Prostate gland (tissue), 2 donors: ENCODE measurements around the gene FOXB1. TPM values are rescaled to one million over a fixed set of nuclear protein-coding genes. Genes with fewer than 3 reads are reported as not detected.

Experiments
- DNase-seq: peaks from one replicate; pipeline ENCODE4 v3.0.0-alpha.2; 2019; ENCODE audit warnings: low spot score
- H3K27ac ChIP-seq, 2 donors: fragments of 200-600 bp; sonication (generic); 2 replicates each; pipeline ENCODE4 v1.5.1; 2017 to 2019
- H3K27me3 ChIP-seq: fragments of 200-600 bp; sonication (generic); replicated peaks from 2 replicates; pipeline ENCODE4 v1.5.1; 2019; ENCODE audit not compliant: insufficient read depth
- H3K36me3 ChIP-seq, 2 donors: fragments of 200-600 bp; sonication (generic); 1 replicate in 1 of 2; 2 replicates in 1 of 2; pipeline versions ENCODE4 v1.5.1 to v1.8.1; 2017 to 2019
- H3K4me1 ChIP-seq: fragments of 200-600 bp; sonication (generic); replicated peaks from 2 replicates; pipeline ENCODE4 v1.5.1; 2019
- H3K4me3 ChIP-seq, 2 donors: fragments of 200-600 bp; sonication (generic); 2 replicates each; pipeline ENCODE4 v1.5.1; 2017 to 2019
- H3K9me3 ChIP-seq: fragments of 200-600 bp; sonication (generic); 2 replicates; pipeline ENCODE4 v1.5.1; 2017
- POLR2A ChIP-seq: fragments of 450-650 bp; IDR thresholded peaks from one replicate; pipeline ENCODE4 v1.6.1; 2016; ENCODE audit warnings: antibody characterized with exemption, mild to moderate bottlenecking
- POLR2AphosphoS5 ChIP-seq: sonication (generic); formaldehyde crosslinking; IDR thresholded peaks from one replicate; pipeline ENCODE4 v1.6.1; 2017; ENCODE audit warnings: antibody characterized with exemption
- WGBS: methylation state at CpG from one replicate; pipeline ENCODE4 v1.1.5; 2018; 5-methylcytosine and 5-hydroxymethylcytosine counted together
- intact Hi-C: fragments of 100-400 bp; cut with DNase I; formaldehyde crosslinking; loops from one replicate; pipeline ENCODE4 v1.14.2; 2022
- total RNA-seq, 2 donors: library from RNA; depleted of rRNA; stranded (reverse); fragments of >200 nt; gene quantifications; one replicate each; pipeline ENCODE4 v1.1.0, GENCODE V29; 2016
- TF ChIP-seq, protein P1 (sequence below), 4 experiments: fragments of 200-600 bp in 2 of 4; fragments of 450-650 bp in 2 of 4; sonication (generic) in 2 of 4; IDR thresholded peaks; 1 replicate in 3 of 4; 2 replicates in 1 of 4; pipeline ENCODE4 v1.5.1; 2016 to 2019; ENCODE audit warnings: antibody characterized with exemption in 4 of 4, mild to moderate bottlenecking in 2 of 4, moderate library complexity in 2 of 4

The FOXB1 gene
- total RNA-seq, 2 donors from 2014 or later = not detected

DNA sequence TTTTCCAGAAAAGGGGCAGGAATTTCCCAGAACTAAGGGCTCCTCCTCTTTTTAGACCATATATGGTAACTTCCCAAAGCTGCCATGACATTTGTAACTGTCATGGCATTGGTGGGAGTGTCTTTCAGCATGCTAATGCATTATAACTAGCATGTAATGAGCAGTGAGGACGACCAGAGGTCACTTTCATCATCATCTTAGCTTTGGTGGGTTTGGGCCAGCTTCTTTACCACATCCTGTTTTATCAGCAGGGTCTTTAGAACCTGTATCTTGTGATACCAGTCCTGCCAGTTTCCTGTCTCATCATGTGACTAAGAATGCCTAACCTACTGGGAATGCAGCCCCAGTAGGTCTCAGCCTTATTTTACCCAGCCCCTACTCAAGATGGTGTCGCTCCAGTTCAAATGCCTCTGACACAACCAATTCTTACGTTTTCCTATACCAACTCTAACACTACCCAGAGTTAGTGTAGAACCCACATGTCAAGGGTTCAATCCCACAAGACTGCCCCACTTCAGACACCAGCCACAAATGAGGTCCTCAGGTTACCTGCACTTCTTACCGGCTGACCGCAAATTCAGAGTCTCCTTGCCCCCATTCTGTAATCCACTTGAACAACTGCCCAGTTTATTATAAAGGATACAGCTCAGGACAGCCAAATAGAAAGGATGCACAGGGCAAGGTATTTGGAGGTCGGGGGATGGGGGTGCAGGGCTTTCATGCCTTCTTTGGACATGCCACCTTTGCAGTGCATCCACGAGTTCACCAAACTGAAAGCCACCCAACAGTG, 17.7 kb downstream of the FOXB1 start:
- Histone ChIP-seq H3K4me1 (no peaks in the 10 kb centered on the region), H3K27me3 (no peaks in the 10 kb centered on the region), H3K9me3 (no peaks in the 10 kb centered on the region), H3K36me3 (no peaks in the 10 kb centered on the region), H3K27ac (no peak overlapping the region), H3K4me3 (no peak overlapping the region)
- WGBS = 76% methylated on average over 7 of the region's 7 CpGs
- TF ChIP-seq POLR2AphosphoS5 (no peak), POLR2A (no peak)
- TF ChIP-seq, protein P1, sequence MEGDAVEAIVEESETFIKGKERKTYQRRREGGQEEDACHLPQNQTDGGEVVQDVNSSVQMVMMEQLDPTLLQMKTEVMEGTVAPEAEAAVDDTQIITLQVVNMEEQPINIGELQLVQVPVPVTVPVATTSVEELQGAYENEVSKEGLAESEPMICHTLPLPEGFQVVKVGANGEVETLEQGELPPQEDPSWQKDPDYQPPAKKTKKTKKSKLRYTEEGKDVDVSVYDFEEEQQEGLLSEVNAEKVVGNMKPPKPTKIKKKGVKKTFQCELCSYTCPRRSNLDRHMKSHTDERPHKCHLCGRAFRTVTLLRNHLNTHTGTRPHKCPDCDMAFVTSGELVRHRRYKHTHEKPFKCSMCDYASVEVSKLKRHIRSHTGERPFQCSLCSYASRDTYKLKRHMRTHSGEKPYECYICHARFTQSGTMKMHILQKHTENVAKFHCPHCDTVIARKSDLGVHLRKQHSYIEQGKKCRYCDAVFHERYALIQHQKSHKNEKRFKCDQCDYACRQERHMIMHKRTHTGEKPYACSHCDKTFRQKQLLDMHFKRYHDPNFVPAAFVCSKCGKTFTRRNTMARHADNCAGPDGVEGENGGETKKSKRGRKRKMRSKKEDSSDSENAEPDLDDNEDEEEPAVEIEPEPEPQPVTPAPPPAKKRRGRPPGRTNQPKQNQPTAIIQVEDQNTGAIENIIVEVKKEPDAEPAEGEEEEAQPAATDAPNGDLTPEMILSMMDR (IDR thresholded peaks at IDR 0.05) = no peak
- DNase-seq = no peak
- intact Hi-C loops = no loop called here

DNA sequence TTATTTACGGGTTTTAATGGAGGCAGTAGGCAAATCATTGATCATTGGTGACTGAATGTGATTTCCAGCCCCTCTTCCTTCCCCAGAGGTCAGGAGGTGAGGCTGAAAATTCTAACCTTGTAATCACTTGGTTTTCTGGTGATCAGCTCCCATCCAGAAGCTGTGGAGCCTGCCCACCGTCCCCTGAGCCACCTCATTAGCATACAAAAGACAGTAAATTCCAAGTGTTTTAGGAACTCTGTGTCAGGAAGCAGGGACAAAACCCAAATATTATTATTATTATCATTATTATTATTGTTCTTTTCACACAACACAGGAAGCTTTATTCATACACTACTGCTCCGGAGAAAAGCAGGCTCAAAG, 18.2 kb downstream of the FOXB1 start:
- 47% methylated on average over 3 of the region's 3 CpGs for whole genome bisulfite sequencing
- TF ChIP-seq POLR2A (no peak), POLR2AphosphoS5 (no peak)
- TF ChIP-seq, protein P1 (IDR thresholded peaks at IDR 0.05) = no peak
- Histone ChIP-seq H3K9me3 (no peaks in the 10 kb centered on the region), H3K4me1 (no peaks in the 10 kb centered on the region), H3K27ac (no peak overlapping the region), H3K36me3 (no peaks in the 10 kb centered on the region), H3K27me3 (no peaks in the 10 kb centered on the region), H3K4me3 (no peak overlapping the region)
- intact Hi-C loops = no loop called here
- no peak for DNase-seq

DNA sequence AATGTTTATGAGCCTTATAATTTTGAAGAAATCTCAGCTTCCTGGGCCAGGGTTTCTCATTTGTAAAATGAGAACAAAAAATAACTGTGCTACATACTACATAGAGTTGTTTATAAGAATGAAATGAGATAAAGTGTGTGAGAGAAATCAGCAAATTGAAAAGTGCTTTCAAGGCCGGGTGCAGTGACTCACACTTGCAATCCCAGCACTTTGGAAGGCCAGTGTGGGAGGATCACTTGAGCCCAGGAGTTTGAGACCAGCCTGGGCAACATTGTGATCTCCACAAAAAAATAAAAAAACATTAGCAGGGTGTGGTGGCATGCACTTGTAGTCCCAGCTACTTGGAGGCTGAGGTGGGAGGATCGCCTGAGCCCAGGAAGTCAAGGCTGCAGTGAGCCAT, 22.4 kb downstream of the FOXB1 start:
- H3K27me3 ChIP-seq = no peaks in the 10 kb centered on the region
- TF ChIP-seq POLR2AphosphoS5 (no peak), POLR2A (no peak)
- TF ChIP-seq, protein P1 (IDR thresholded peaks at IDR 0.05) = no peak
- intact Hi-C loops = no loop called here
- no peak for DNase-seq
- no peak overlapping the region for H3K4me3 ChIP-seq
- no peak overlapping the region for H3K27ac ChIP-seq
- H3K36me3 ChIP-seq = no peaks in the 10 kb centered on the region
- H3K4me1 ChIP-seq = no peaks in the 10 kb centered on the region
- H3K9me3 ChIP-seq = no peaks in the 10 kb centered on the region
- WGBS = 67% methylated on average over 2 of the region's 2 CpGs

DNA sequence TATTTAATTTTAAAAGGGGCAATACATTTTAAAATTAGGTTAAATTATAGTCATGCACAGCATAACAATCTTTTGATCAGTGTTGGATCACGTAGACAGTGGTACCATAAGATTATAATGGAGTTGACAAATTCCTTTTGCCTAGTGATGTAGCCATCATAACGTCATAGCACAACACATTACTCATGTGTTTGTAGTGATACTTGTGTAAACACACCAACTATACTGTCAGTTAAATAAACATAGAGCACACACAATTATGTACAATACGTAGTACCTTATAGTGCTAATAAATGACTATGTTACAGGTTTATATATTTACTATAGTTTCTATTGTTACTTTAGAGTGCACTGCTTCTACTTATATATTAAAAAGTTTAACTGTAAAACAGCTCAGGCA, 31.2 kb downstream of the FOXB1 start:
- Histone ChIP-seq H3K27ac (no peak overlapping the region), H3K4me3 (no peak overlapping the region), H3K27me3 (no peaks in the 10 kb centered on the region), H3K4me1 (no peaks in the 10 kb centered on the region), H3K36me3 (no peaks in the 10 kb centered on the region), H3K9me3 (no peaks in the 10 kb centered on the region)
- intact Hi-C loops = no loop called here
- DNase-seq = no peak
- TF ChIP-seq POLR2AphosphoS5 = no peak
- TF ChIP-seq POLR2A = no peak
- TF ChIP-seq, protein P1 (IDR thresholded peaks at IDR 0.05) = no peak
- WGBS = 46% methylated on average over 3 of the region's 3 CpGs

DNA sequence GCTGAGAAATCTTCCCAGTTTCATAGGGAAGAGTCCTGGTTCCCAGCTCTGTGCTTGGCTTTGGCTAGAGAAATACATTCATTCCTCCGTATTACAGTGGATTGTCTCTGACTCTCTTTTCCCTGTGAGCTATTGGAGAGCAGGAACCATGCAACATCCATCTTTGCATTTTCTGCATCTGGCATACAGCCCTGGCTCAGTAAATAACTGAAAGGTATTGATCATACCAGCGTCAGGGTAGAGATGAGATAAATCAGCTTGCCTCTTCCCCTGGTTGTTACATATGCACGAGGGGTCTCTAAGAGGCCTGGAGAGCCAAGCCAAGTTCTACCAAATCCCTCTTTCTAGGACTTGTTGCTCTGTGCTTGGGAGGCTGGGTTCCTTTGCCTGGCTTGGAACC, 35.2 kb downstream of the FOXB1 start:
- intact Hi-C loops = no loop called here
- Histone ChIP-seq H3K27ac (no peak overlapping the region), H3K36me3 (no peaks in the 10 kb centered on the region), H3K4me3 (no peak overlapping the region), H3K9me3 (no peaks in the 10 kb centered on the region), H3K27me3 (no peaks in the 10 kb centered on the region), H3K4me1 (no peaks in the 10 kb centered on the region)
- no peak for DNase-seq
- 69% methylated on average over 3 of the region's 3 CpGs for WGBS
- TF ChIP-seq POLR2A = no peak
- TF ChIP-seq, protein P1 (IDR thresholded peaks at IDR 0.05) = no peak
- no peak for TF ChIP-seq POLR2AphosphoS5
